HG03135 (cell line): ENCODE data around the gene PAPOLB.

Experiments
- ATAC-seq: cut with Tn5 transposase; IDR thresholded peaks from one replicate; pipeline ENCODE4 v1.9.1; 2021; ENCODE audit warnings: mild to moderate bottlenecking, moderate library complexity; ENCODE audit not compliant: unreplicated experiment

The PAPOLB gene

DNA sequence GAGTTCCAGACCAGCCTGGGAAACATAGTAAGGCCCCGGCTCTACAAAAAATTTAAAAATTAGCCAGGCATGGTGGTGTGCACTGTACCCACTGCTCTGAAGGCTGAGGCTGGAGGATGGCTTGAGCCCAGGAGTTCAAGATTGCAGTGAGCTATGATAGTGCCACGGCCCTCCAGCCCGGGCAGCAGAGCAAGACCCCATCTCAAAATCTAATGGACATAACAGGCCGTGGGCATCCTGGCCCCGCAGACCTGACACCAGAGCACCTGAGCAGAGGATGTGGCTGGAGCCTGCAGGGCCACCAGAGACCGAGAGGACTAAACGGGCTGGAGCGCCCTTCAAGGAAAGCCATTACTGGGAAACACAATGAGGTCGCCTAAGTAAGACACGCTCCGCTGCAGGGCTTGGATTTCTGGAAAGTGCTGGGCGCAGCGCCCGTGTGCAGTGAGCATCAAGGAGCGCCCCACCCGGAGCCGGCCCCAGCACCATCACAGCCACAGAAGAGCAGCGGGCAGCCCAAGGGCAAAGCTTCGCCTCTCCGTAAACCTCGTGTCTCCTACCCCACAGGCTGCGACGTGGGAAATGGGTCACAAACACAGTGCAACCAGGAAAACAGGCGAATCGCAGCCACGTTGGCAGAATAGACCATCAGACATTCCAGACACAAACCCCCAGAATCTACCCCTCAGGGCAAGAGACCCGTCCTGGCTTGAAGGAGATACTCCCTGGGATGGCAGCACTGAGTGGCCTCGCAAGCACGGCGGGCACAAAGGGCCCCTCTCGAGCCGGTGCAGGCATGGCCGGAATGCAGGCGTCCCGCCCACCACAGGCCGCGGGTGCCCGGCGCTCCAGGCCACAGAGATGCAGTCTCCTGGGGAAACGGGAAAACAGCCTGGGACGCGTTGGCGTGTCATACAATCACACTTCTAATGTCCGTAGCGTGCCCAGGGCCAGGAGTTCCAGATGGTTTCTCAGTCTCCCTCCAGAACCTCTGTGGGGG, 16.8 kb upstream of the PAPOLB start:
- no peak for ATAC-seq

DNA sequence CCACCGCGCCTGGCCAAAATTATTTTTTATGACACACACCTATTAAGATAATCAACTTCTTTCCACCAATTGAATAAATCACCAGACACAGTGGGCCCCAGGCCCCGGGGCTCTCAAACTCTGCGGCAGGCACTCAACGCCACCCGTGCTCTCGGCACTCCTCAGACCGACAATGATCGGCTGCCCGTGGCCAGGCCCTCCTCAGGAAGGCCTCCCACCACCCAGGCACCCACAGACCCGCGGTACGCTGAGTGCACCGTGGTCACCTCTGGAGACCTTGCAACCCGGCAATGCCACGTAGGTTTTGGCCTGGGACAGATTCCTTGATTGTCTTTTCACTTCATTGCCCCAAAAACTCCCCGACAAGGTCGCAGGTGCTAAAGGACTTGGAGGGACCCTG, 14.8 kb upstream of the PAPOLB start:
- no peak for ATAC-seq

DNA sequence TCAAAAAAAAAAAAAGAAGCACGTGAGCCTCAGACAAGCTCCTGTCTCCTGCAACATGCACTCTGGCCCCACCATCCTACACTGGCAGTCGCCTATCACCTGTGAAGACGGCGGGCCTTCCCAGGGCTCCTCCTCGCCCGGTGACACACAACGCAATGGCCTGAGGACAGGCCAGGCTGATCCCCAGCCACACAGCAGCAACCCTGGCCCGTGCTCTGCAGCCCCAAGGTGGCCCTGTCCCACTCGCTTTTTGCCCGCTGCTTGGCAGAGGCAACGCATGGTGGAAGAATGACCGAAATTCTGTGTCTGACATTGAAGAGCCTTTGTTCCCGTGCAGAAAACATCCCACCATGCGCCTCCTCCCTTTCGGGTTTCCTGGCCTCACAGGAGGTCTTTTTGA, 13.6 kb upstream of the PAPOLB start:
- no peak for ATAC-seq

DNA sequence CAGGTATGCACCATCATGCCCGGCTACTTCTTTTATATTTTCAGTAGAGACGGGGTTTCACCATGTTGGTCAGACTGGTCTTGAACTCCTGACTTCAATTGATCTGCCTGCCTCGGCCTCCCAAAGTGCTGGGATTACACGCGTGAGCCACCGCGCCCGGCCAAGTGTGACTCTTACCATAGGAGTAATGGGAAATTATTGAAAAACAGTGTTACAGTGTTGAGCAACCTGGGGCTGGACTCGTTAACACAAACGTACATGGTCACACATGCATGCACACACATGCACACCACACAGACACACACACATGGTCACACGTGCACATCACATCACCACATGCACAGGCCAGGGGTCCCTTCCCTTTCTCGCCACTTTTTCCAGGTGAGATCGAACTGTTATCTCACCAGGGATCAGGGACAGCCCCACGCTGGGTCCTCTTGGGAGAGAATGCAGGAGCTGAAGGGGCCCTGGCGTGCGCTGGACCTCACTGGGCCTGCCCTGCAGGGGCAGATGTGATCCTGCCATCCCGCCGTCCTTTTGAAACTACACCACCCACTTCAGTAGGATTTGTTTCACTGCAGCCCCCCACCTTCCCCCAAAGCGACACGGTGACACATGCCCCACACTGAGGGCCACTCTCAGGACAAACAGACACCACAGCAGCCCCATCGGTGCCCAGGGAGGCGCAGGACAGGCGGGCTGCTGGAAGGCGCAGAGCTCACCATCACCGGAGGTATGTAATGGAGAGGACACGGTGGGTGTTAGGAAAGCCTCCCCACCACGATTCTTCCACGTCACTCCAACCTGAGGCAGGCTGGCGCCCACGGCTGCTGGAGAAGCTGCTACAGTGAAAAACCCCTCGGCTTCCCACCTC, 11.5 kb upstream of the PAPOLB start:
- no peak for ATAC-seq

DNA sequence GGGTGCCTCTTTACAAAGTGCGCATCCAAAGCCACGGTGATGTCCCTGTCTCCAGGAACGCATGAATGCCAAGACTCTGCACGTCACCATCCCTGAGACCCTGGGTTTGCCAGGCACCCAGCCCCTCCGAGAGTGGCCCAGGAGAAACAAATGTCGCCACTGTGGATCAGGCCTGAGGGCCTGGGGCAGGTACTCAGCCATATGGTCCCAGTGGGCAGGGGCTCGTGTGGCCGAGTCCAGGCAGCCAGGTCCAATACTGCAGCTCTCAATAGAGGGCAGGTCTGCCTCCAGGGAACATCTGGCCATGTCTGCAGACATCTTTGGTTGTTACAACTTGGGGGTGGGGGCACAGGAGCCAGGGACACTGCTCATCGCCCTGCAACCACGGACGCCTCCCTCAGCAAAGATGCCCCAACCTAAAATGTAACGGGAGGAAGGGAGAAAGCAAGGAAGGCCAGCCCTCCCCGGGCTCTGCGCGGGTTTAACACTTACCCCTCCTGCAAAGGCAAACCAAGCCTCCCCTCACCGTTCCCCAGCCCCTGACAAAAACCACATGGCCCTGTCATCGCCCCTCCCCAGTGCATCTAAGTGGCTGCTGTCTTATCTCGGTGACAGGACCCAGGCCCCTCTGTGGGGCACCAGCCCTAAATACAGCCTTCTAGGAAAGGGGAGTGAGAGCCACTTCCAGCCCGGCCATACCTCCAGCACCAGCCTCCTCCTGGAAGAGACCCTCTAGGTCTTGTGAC, 10.3 kb upstream of the PAPOLB start:
- ATAC-seq, result no peak

DNA sequence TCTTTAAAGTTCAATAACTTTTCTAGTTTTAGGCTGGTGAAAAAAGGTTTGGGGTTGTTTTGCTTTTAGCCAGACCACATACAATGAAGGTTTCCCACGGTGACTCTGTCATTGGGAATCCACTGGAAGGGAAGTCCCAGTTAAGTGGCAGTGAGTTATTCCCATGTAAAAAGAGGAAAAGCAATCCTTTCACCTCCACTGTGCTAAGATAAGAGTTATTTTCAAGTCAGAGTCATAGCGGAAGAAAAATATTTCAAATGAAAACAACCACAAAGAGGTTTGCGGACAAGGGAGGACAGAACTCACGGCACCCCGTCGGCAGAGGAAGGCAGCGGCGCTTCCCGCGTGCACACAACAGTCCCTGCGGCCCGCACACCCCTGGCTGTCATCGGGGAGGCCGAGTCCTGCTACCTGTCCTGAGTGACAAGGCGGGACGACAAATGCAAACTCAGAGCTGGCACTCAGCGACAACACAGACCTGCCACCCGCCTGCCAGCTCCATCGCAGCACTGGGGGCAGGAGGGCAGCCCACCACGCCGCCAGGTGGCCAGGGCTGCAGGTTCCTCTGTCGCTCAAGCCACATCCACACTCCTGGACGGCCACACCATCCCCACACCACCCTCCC, 9.3 kb upstream of the PAPOLB start:
- ATAC-seq, result no peak

DNA sequence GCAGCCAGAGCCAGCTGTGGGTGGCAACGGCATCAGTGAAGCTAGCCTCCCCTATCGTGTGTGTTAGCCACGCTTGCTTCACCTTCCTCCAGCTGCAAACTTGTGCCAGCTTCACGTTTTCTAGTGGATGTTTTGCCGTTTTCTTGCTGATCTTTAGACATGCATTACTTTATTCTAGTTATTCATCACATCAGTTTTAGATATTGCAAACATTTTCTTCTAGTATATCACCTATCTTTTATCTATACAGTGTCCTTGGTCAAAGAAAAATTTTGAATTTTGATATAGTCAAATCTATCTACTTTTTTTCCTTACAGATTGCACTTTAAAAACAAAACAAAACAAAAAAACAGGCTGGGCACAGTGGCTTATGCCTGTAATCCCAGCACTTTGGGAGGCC, 6.7 kb upstream of the PAPOLB start:
- no peak for ATAC-seq

DNA sequence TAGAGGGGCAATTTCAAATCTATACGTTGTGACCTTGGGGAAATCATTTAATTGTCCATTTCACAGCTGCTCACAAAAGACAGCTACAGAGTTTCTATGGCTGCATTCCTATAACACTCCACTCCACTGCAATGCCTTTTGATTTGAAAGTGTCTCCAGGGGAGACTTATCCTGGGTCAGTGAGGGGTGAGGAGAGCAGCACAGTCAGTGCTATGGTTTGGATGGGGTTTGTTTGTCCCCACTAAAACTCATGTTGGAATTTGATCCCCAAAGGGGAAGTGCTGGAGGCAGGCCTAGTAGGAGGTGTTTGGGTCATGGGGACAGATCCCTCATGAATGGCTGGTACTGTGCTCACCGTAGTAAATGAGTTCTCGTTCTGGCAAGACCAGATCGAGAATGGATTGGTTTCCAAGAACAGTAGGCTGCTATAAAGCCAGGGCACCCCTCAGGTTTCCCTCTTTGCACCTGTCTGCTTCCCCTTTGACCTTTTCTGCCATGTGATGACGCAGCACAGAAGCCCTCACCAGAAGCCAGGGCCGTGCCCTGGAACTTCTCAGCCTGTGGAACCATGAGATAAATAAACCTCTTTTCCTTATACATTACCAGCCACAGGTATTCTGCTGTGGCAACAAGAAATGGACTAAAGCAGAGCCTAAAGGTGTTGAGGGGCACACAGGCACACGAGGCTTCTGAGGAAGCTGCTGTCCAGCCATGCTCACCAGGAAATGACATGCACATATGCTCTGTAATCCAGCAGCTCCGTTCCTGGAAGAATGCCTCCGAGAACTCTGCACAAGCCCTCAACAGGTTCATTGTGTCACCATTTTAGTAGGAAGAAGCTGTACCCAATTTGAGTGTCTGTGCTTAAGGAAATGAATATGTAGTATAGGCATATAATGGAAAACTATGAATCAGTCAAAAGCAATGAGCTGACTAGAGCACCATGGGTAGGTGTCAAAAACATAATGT, 5.0 kb upstream of the PAPOLB start:
- no peak for ATAC-seq

DNA sequence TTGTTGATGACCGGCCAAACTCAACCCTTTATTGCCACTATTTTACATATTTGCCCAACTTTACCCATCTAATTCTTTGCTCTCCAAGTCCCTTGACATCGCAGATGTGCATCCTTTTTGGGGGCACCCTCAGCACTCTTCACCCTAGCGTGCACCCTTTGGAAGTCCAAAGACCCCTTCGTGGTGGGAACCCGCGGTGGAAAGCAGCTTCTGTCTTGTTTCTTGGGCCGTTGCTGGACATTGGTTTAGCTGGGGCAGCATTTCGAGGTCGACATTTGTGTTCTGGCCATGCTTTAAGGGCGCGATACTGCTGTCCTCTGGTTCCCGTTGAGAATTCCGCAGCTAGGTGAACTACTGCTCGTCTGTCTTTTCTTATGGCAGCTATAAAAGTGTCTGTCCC, 326 bp upstream of the PAPOLB start:
- ATAC-seq, result no peak

DNA sequence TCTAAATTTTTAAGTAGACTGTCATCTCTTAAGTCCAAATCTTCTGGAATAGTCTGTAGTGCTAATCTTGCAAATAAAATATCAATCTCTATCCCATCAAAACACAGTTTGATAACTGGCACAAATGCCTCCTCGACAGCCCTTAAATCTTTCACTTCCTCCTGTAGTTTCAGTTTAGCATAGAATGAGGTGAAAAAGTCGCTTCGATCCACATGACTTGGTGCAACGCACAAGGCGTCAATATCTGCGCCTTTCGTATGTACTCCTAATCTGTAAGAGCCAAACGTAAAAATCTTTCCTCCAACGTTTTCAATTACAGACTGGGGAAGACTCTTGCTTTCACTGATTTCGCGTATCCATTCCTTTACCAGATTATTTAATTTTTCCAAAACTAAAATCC, 603 bp downstream of the PAPOLB start:
- no peak for ATAC-seq

DNA sequence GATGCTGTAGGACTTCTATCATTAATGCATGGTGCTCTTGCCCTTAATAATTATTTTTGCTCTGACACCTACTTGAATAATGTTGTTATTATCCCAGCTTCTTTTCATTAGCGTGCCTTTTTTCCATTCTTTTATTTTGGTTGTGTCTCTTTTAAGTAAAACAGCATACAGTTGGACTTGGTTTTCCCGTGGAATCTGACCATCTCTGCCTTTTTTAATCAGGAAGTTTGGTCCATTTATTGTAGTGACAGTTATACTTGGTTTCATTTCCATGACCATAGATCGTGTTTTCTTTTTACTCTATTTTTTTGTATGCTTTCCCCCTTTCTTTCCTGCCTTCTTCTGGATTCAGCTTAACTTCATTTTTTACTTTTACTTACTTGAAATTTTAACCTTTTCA, 4.6 kb downstream of the PAPOLB start:
- no peak for ATAC-seq

DNA sequence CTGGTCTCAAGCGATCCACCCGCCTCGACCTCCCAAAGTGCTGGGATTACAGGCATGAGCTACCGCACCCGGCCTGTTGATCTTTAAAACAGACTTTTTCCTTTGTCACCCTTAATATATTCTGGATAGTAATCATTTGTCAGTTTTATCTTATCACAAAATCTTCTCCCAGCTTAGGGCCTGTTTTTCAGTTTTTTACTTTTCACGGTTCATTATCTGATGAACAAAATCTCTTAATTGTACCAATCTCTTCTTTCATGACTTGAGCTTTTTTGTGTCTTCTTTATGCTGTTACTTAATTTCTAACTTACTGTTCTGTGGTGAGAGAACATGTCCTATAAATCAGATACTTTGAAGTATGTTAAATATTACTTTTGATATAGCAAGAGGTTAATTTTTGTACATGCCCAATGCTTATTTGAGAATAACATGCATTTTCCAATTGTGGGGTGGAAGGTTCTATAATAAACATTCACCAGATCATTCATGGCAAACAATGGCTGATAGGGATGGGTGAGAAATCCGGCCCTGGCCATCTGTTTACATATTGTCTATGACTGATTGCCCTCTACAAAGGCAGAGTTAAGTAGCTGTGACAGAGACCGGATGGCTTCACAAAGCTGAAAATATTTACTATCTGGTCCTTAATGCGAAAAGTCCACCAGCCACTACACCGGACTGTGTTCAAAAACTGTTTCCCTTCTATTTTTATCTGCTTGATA, 5.3 kb downstream of the PAPOLB start:
- no peak for ATAC-seq

DNA sequence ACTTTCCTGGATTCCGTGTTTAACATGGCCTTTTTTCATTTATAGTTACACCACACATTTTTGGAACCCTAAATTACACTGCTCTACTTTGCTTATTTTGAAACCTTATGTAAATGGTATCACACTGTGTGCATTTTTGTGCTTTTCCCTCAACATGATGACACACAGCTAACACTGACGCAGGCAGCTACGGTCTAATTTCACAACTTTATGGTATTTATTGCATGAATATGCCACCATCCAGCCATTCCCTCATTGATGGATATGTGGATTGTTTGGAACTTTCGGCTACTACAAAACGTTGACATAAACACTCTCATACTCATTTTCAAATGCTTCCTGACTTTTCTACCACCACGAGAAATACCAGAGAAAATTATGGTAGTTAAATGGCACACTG, 6.9 kb downstream of the PAPOLB start:
- no peak for ATAC-seq

DNA sequence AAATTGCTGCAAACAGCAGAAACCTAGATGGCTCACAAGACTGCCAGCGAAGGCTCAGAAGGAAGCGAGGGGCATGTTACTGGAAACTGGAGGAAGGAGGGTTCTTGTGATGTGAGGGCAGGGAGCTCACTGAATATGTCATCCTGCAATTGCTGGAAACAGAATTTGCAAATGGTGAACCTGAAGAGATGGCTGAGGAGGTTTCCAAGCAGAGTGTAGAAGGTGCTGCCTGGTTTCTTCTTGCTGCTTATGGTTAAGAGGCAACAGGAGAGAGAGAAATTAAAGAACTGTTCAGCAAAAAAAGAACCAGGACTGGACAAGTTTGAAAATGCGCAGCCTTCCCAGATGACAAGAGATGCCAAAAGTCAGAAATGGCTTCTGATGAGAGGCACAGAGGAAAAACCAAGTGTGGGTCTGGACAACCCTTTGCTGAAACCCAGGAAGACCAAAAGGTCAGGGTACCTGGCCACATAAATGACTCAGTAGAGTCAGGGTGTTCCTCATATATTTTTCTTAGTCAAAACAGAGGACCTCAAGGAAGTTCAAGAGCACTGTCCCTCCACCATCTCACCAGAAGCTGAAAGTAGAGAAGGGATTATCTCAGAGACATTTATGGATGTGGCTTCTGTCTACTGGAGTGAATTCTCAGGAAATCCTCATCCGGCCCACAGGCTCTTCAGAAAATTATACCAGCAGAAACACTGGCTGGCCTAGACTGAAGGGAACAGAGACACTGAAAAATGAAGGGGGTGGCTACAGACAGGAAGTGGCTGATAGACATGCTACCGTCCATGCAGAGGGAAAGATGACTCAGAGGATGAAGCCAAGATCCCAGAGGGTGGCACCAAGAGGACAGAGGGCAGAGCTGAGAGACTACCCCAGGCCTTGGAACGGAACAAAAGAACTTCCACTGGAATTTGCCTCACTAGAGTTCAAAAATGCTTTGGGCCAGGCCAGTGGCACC, 10.1 kb downstream of the PAPOLB start:
- no peak for ATAC-seq

DNA sequence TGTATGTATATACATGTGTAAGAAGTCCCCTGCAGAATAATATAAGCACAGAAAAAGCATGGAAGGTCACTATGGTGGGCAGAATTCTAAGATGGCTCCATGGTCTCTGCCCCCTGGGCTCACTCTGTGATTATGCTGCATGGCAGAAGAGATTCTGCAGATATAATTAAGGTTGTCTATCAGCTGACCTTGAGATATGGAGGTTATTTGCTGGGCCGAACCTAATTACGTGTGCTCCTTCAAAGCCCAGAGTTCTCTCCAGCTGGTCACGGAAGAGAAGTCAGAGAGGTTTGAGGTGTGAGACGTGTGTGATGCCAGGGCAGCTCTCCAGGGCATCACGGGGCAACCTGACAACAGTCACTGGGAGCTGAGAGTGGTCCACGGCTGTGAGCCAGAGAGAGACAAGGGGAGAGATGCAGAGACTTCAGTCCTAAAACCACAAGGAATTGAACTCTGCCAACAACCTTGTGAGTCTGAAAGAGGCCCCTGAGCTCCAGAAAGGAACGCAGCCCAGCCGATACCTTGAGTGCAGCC, 11.5 kb downstream of the PAPOLB start:
- no peak for ATAC-seq

DNA sequence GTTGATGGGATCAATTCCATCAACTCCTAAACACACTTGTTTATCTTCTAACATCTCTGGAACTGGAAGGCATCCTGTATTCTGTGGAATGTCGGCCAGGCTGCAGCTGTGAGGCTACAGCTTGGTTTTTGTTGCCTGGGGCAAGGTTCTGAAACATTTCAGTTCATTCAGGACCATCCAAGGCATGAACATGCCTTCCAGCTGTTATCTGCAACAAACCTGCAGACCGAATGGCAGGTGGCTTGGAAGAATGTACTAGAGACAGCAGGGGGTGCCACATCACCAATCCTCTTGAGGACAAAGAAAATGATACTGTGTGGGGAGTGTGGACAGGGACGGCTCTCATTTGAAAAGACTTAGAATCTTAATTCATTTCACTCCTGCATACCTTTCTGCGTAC, 12.4 kb downstream of the PAPOLB start:
- no peak for ATAC-seq

DNA sequence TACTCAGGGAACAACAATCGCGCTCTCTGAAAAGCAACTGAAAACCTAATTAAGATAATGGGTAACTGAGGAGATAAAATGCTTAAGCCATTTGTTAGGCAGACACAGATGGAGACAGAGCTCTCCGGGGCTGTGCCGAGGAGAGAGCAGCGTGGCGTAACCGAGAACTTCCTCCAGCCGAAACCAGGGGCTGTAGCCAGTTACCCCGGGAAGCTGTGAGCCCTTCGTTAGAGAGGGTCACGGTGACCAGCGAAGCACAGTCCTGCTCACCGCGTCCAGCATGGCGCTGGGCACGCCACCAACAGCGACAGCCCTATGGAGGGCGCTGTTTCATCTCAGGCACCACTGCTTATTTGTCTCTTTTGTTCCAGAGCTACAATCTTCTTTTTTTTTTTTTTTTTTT, 16.1 kb downstream of the PAPOLB start:
- ATAC-seq, result no peak
